HG03095 (cell line): Measurements from ENCODE around the gene KYNU.
"Not testable (repeated sequence)": the region's sequence is repeated elsewhere in the genome, so short reads cannot be mapped to it uniquely, and the experiment has no call there.

Experiments
- ATAC-seq: cut with Tn5 transposase; IDR thresholded peaks from one replicate; pipeline ENCODE4 v1.9.1; 2021; ENCODE audit warnings: moderate library complexity; ENCODE audit not compliant: unreplicated experiment

Gene KYNU

GRCh38 chr2:143084462-143084861, 207.0 kb downstream of the KYNU start:
- ATAC-seq: no peak

- peak; percentile 71 for ATAC-seq
Observed at GRCh38 chr2:143085125-143085784, 207.8 kb downstream of the KYNU start.

GRCh38 chr2:143087033-143087432, 209.6 kb downstream of the KYNU start:
- no peak for ATAC-seq

- no peak for ATAC-seq
Observed at GRCh38 chr2:143088388-143088787, 210.9 kb downstream of the KYNU start.

GRCh38 chr2:143089520-143089919, 212.1 kb downstream of the KYNU start:
- not testable (repeated sequence) for ATAC-seq
